ENCODE data around the gene GABRB3.

DNA sequence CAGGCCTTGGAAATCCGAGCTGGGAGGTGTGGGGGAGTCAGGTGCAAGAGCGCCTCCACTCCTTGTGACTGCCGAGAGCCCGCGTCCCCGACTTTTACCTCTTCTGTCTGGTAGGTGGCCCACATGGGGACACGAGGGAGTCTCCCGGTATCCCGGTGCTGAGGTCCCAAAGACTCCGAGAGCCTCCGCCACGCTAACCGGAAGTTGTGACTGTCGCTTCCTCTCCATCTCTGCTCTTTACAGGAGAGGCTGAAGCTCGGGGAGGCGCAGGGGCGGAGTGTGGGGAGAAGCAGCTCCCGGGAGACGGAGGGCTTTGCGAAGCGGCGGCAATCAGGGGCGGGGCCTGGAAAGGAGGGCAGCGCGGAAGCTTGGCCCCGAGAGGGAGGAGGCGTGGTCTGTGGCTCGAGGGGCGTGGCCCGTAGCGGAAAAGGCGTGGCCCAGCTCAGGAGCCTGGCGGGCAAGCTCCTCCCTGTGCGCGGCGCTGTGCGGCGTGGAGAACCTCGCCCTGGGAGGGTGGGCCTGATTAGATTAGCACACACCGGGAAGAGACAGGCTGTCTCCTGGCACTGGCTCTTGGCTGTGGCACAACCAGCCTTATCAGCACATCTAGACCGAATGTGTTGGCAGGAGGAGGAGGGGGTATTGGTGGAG lies 143.9 kb downstream of the GABRB3 start:
- TF ChIP-seq, protein P1, sequence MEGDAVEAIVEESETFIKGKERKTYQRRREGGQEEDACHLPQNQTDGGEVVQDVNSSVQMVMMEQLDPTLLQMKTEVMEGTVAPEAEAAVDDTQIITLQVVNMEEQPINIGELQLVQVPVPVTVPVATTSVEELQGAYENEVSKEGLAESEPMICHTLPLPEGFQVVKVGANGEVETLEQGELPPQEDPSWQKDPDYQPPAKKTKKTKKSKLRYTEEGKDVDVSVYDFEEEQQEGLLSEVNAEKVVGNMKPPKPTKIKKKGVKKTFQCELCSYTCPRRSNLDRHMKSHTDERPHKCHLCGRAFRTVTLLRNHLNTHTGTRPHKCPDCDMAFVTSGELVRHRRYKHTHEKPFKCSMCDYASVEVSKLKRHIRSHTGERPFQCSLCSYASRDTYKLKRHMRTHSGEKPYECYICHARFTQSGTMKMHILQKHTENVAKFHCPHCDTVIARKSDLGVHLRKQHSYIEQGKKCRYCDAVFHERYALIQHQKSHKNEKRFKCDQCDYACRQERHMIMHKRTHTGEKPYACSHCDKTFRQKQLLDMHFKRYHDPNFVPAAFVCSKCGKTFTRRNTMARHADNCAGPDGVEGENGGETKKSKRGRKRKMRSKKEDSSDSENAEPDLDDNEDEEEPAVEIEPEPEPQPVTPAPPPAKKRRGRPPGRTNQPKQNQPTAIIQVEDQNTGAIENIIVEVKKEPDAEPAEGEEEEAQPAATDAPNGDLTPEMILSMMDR (IDR thresholded peaks at IDR 0.05; ENCODE audit: extremely low read depth in 1 of 2, insufficient read depth in 1 of 2, low read depth in 1 of 2, low read length in 2 of 2): no peak
- no peak for TF ChIP-seq POLR2A (IDR thresholded peaks at IDR 0.05; ENCODE audit: low read depth, low read length)
- TF ChIP-seq JUN (IDR thresholded peaks at IDR 0.05; ENCODE audit: borderline replicate concordance, insufficient read depth, insufficient read length, low read depth): no peak
- TF ChIP-seq MAX (IDR thresholded peaks at IDR 0.05; ENCODE audit: insufficient read depth, insufficient read length): no peak
- no peak for TF ChIP-seq POLR2AphosphoS5 (IDR thresholded peaks at IDR 0.05; ENCODE audit: insufficient read depth, low read depth, low read length)
- TF ChIP-seq EZH2 (IDR thresholded peaks at IDR 0.05; ENCODE audit: borderline replicate concordance, low read depth, low read length, severe bottlenecking): no peak

Data from endothelial cell of umbilical vein (primary cell).